ENCODE results near the gene FAM171A1. TPM values are rescaled to one million over a fixed set of nuclear protein-coding genes. Genes with fewer than 3 reads are reported as not detected.

The FAM171A1 gene
- total RNA-seq, 2 donors from 2014 or later, result 22.1 to 29.1 TPM

DNA sequence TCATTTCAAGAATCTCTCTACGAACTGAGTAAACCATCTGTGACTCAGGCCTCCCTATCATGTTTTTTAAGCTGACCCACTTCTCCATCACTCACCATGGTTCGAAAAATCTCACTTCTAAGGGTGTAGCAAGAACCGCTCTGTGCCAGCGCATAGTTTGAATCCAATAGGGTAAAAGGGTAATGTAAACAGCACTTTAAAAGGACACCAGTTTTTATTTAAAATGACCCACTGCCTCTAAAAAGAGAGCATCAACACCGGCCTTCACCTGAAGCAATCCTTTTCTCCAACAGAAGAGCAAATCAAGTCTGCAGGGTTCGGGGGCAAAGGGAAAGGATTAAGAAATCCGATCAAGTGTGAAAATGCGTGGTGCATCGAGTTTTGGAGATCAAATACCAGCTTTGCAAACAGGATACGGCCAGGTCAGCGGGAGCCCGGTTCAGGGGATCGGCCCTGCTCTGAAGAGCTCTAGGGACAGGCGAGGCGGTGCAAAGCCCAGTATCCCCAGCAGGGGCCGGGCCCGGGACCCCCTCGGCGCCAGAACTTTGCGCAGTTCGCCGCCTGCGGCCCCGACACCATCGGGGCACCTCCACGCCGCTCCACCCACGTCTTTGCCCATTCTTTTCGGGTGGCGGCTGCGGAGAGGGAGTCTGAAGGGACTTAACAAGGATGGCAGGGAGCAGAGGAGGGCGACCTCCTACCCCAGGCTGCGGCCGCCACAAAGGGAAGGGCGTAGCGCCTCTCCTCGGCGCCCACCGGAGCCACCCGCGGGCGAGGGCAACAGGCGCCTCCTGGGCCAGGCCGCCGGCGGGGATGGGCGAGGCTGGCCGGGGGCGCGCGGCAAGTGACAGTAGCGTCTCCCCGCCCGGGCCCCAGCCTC lies 203.4 kb downstream of the FAM171A1 start:
- H3K9me3 ChIP-seq, result no peaks in the 10 kb centered on the region
- TF ChIP-seq, protein P1, sequence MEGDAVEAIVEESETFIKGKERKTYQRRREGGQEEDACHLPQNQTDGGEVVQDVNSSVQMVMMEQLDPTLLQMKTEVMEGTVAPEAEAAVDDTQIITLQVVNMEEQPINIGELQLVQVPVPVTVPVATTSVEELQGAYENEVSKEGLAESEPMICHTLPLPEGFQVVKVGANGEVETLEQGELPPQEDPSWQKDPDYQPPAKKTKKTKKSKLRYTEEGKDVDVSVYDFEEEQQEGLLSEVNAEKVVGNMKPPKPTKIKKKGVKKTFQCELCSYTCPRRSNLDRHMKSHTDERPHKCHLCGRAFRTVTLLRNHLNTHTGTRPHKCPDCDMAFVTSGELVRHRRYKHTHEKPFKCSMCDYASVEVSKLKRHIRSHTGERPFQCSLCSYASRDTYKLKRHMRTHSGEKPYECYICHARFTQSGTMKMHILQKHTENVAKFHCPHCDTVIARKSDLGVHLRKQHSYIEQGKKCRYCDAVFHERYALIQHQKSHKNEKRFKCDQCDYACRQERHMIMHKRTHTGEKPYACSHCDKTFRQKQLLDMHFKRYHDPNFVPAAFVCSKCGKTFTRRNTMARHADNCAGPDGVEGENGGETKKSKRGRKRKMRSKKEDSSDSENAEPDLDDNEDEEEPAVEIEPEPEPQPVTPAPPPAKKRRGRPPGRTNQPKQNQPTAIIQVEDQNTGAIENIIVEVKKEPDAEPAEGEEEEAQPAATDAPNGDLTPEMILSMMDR (IDR thresholded peaks at IDR 0.05), result peak; percentile 11 to 51 (median 36)
- TF ChIP-seq POLR2A (IDR thresholded peaks at IDR 0.05), result no peak
- ATAC-seq, result peak; percentile 7
- 0 to 1% methylated on average over 11 to 54 of the region's 54 CpGs for WGBS, 2 donors
- H3K36me3 ChIP-seq (replicated peaks in 1 of 2; ENCODE audit: insufficient read depth in 1 of 2, low read depth in 2 of 2), result no peaks in the 10 kb centered on the region
- H3K4me3 ChIP-seq, result peak overlapping the region; percentile 51 to 95
- H3K27me3 ChIP-seq, result no peaks in the 10 kb centered on the region
- H3K27ac ChIP-seq, result peak overlapping the region; percentile 70 to 93 (median 86)
- peak; percentile 43 to 61 (median 50) for DNase-seq
- intact Hi-C loops (cut with DNase I), result no loop called here
- peaks cover 37% of the 10 kb centered on the region for H3K4me1 ChIP-seq

GRCh38 chr10:15166325-15166724 lies 204.8 kb downstream of the FAM171A1 start:
- no peak overlapping the region for H3K4me3 ChIP-seq
- ATAC-seq (no peak), DNase-seq (no peak)
- peaks cover 37% of the 10 kb centered on the region for H3K4me1 ChIP-seq
- TF ChIP-seq POLR2A (IDR thresholded peaks at IDR 0.05), result no peak
- TF ChIP-seq, protein P1 (IDR thresholded peaks at IDR 0.05), result no peak
- intact Hi-C loops (cut with DNase I), result no loop called here
- WGBS, 2 donors, result 46 to 54% methylated on average over 2 of the region's 2 CpGs
- H3K27ac ChIP-seq, result peak overlapping the region in 1 of 4 donors; percentile 10
- no peaks in the 10 kb centered on the region for H3K27me3 ChIP-seq
- H3K36me3 ChIP-seq (replicated peaks in 1 of 2; ENCODE audit: insufficient read depth in 1 of 2, low read depth in 2 of 2), result no peaks in the 10 kb centered on the region
- no peaks in the 10 kb centered on the region for H3K9me3 ChIP-seq

DNA sequence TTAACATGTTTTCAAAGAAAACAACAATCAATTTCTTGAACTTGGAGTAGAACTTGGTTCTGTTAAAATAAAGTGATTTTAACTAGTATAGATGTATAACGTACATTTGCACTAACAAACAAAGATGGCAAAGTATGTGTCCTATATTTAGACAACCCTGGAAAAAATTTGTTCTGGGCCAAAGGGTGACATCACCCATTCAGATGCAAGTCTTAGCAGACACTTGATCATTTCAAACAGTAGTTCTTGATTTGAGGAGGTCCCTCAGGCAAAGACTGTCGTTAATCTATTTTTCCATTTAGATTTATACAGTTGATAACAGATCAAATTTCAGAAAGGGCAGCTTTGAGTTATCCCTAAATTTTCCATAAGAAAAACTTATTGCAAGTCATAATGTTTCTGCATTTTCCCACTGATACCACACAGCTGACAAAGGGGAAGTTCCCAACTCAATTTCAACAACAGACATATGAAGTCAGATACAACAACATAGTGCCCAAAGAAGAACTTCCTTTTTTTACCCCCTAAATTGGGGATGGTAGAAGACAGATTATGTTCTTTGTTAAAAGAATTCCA lies 207.7 kb downstream of the FAM171A1 start:
- TF ChIP-seq, protein P1 (IDR thresholded peaks at IDR 0.05), result no peak
- TF ChIP-seq POLR2A (IDR thresholded peaks at IDR 0.05), result no peak
- Histone ChIP-seq H3K36me3 (replicated peaks in 1 of 2; ENCODE audit: insufficient read depth in 1 of 2, low read depth in 2 of 2) (no peaks in the 10 kb centered on the region), H3K27ac (no peak overlapping the region), H3K4me1 (peaks cover 21% of the 10 kb centered on the region), H3K27me3 (no peaks in the 10 kb centered on the region), H3K4me3 (no peak overlapping the region), H3K9me3 (no peaks in the 10 kb centered on the region)
- intact Hi-C loops (cut with DNase I), result no loop called here
- ATAC-seq (no peak), DNase-seq (no peak)
- WGBS, 2 donors, result 87 to 89% methylated on average over 2 of the region's 2 CpGs

Small RNA genes lying within 50 kb of the gene (small RNA-seq; reads per million reads assigned to genes)
- not detected for gene AL590365.1

Other genes starting within 250 kb of the FAM171A1 start
- gene NMT2, start 202.6 kb downstream of the FAM171A1 start, total RNA-seq, result 10 to 100 TPM in 1 of 2 donors, 1 to 10 TPM in 1; 9.9 to 16.9 TPM

Data from body of pancreas (tissue), 4 donors.